Neural progenitor cell (in vitro differentiated cells): ENCODE results near the gene ATL1. TPM values are rescaled to one million over a fixed set of nuclear protein-coding genes. Genes with fewer than 3 reads are reported as not detected.

Experiments used
- DNase-seq: peaks from one replicate; pipeline ENCODE4 v3.0.0-alpha.2; 2016; ENCODE audit warnings: low spot score
- H2AFZ ChIP-seq: fragments of 200-600 bp; sonication (generic); replicated peaks from 2 replicates; pipeline ENCODE4 v1.6.1; 2016; ENCODE audit warnings: antibody characterized with exemption
- H3F3A ChIP-seq: fragments of 200-600 bp; sonication (generic); 2 replicates; pipeline ENCODE4 v1.6.1; 2016; ENCODE audit warnings: antibody characterized with exemption, low read depth
- H3K27ac ChIP-seq: fragments of 200-600 bp; sonication (generic); 2 replicates; pipeline ENCODE4 v1.5.1; 2016; ENCODE audit warnings: mild to moderate bottlenecking
- H3K27me3 ChIP-seq: fragments of 200-600 bp; sonication (generic); 2 replicates; pipeline ENCODE4 v1.6.1; 2016; ENCODE audit warnings: mild to moderate bottlenecking, moderate library complexity
- H3K36me3 ChIP-seq: fragments of 200-600 bp; sonication (generic); 2 replicates; pipeline ENCODE4 v1.5.1; 2016
- H3K4me1 ChIP-seq: fragments of 200-600 bp; sonication (generic); 2 replicates; pipeline ENCODE4 v1.6.1; 2016; ENCODE audit warnings: mixed run types
- H3K4me2 ChIP-seq: fragments of 200-600 bp; sonication (generic); 2 replicates; pipeline ENCODE4 v1.6.1; 2016
- H3K4me3 ChIP-seq: fragments of 200-600 bp; sonication (generic); 2 replicates; pipeline ENCODE4 v1.5.1; 2016
- H3K79me2 ChIP-seq: fragments of 200-600 bp; sonication (generic); 2 replicates; pipeline ENCODE4 v1.6.1; 2016; ENCODE audit warnings: low read depth
- H3K9ac ChIP-seq: fragments of 200-600 bp; sonication (generic); 2 replicates; pipeline ENCODE4 v1.6.1; 2016
- H3K9me3 ChIP-seq: fragments of 200-600 bp; sonication (generic); 2 replicates; pipeline ENCODE4 v1.5.1; 2016; ENCODE audit warnings: low read depth
- H4K20me1 ChIP-seq: fragments of 200-600 bp; sonication (generic); 2 replicates; pipeline ENCODE4 v1.6.1; 2016; ENCODE audit warnings: low read depth
- H3K27ac Mint-ChIP-seq: 3 replicates; pipeline ENCODE4 v1.8.0; 2021; ENCODE audit warnings: mixed read lengths
- H3K27me3 Mint-ChIP-seq: 2 replicates; pipeline ENCODE4 v1.8.0; 2022; ENCODE audit warnings: low read depth, mild to moderate bottlenecking, inconsistent platforms, moderate library complexity, mixed read lengths; ENCODE audit not compliant: insufficient read depth
- H3K36me3 Mint-ChIP-seq: 3 replicates; pipeline ENCODE4 v1.8.0; 2021; ENCODE audit warnings: mixed read lengths
- H3K4me1 Mint-ChIP-seq: 3 replicates; pipeline ENCODE4 v1.8.0; 2021; ENCODE audit warnings: mixed read lengths
- H3K4me3 Mint-ChIP-seq: 3 replicates; pipeline ENCODE4 v1.8.0; 2021; ENCODE audit warnings: mild to moderate bottlenecking, moderate library complexity, mixed read lengths
- H3K9me3 Mint-ChIP-seq: 3 replicates; pipeline ENCODE4 v1.8.0; 2020; ENCODE audit warnings: mixed read lengths
- EZH2 ChIP-seq: fragments of 200-600 bp; sonication (generic); IDR thresholded peaks from 2 replicates; pipeline ENCODE4 v1.6.1; 2017; ENCODE audit warnings: antibody characterized with exemption, mild to moderate bottlenecking, moderate library complexity
- EZH2phosphoT487 ChIP-seq: fragments of 200-600 bp; sonication (generic); IDR thresholded peaks from 2 replicates; pipeline ENCODE4 v1.6.1; 2017; ENCODE audit warnings: antibody characterized with exemption
- total RNA-seq: library from RNA; depleted of rRNA; stranded (reverse); fragments of >200 nt; gene quantifications from 2 replicates; pipeline ENCODE4 v1.2.3, GENCODE V29; 2015; ENCODE audit warnings: low replicate concordance
- TF ChIP-seq, protein P1 (sequence below): fragments of 200-600 bp; sonication (generic); IDR thresholded peaks from 2 replicates; pipeline ENCODE4 v1.5.1; 2017; ENCODE audit warnings: antibody characterized with exemption, mild to moderate bottlenecking

ATL1 gene
- total RNA-seq, 1 donor from 2014 or later = 11.8 TPM

DNA sequence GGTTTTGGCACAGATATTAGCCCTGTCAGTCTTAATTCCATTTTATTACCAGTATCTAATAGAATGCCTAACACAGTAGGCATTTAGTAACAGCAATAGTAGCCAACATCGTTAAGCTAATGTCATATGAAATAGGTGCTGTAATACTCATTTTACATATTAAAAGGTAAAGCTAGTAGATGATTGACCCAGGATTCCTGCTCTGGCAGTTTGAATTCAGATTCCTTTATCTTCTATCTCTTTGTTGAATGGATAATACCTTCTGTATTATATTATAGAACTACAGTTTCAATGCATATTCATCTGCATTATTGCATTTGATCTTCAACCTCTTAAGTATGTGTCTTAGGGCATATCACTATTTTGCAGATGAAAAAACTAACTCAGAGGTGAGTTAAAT is 2.9 kb downstream of the ATL1 start:
- Mint-ChIP-seq H3K27ac (no peak overlapping the region), H3K4me1 (peaks cover 13% of the 10 kb centered on the region), H3K4me3 (no peak overlapping the region), H3K9me3 (no peaks in the 10 kb centered on the region), H3K27me3 (peaks cover 12% of the 10 kb centered on the region), H3K36me3 (no peaks in the 10 kb centered on the region)
- no peak overlapping the region for H3K4me3 ChIP-seq
- H3K27me3 ChIP-seq = peaks cover 25% of the 10 kb centered on the region
- no peaks in the 10 kb centered on the region for H4K20me1 ChIP-seq
- no peak overlapping the region for H3K4me2 ChIP-seq
- H3F3A ChIP-seq = peaks cover 21% of the 10 kb centered on the region
- peaks cover 10% of the 10 kb centered on the region for H3K4me1 ChIP-seq
- H3K9me3 ChIP-seq = no peaks in the 10 kb centered on the region
- no peak overlapping the region for H3K27ac ChIP-seq
- no peak overlapping the region for H2AFZ ChIP-seq
- no peaks in the 10 kb centered on the region for H3K36me3 ChIP-seq
- no peak for DNase-seq
- no peaks in the 10 kb centered on the region for H3K79me2 ChIP-seq
- TF ChIP-seq, protein P1, sequence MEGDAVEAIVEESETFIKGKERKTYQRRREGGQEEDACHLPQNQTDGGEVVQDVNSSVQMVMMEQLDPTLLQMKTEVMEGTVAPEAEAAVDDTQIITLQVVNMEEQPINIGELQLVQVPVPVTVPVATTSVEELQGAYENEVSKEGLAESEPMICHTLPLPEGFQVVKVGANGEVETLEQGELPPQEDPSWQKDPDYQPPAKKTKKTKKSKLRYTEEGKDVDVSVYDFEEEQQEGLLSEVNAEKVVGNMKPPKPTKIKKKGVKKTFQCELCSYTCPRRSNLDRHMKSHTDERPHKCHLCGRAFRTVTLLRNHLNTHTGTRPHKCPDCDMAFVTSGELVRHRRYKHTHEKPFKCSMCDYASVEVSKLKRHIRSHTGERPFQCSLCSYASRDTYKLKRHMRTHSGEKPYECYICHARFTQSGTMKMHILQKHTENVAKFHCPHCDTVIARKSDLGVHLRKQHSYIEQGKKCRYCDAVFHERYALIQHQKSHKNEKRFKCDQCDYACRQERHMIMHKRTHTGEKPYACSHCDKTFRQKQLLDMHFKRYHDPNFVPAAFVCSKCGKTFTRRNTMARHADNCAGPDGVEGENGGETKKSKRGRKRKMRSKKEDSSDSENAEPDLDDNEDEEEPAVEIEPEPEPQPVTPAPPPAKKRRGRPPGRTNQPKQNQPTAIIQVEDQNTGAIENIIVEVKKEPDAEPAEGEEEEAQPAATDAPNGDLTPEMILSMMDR = no peak
- TF ChIP-seq EZH2phosphoT487 = no peak
- no peak for TF ChIP-seq EZH2
- H3K9ac ChIP-seq = no peak overlapping the region

DNA sequence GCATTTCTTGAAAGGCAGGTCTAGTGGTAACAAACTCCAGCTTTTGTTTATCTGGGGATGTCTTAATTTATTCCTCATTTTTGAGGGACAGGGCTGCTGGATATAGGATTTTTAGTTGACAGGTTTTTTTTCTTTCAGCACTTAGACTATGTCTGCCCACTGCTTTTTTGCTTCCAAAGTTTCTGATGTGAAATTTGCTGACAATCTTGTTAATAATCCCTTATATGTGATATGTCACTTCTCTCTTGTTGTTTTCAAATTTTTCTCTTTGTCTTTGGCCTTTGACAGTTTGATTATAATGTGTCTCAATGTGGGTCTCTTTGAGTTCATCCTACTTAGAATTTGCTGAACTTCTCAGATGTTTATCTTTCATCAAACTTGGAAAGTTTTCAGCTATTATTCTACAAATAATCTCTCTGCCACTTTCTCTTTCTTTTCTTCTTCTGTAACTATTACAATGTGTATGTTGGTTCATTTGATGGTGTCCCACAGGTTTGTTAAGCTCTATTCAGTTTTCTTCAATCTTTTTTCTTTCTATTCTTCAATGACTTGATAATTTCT is 9.8 kb downstream of the ATL1 start:
- H3K4me2 ChIP-seq = no peak overlapping the region
- Mint-ChIP-seq H3K4me3 (no peak overlapping the region), H3K9me3 (peaks cover 24% of the 10 kb centered on the region), H3K4me1 (no peaks in the 10 kb centered on the region), H3K27me3 (no peaks in the 10 kb centered on the region), H3K27ac (no peak overlapping the region), H3K36me3 (peaks cover 3% of the 10 kb centered on the region)
- no peaks in the 10 kb centered on the region for H3K79me2 ChIP-seq
- H3K4me1 ChIP-seq = no peaks in the 10 kb centered on the region
- no peak overlapping the region for H2AFZ ChIP-seq
- no peaks in the 10 kb centered on the region for H3K36me3 ChIP-seq
- H3K9me3 ChIP-seq = peaks cover 10% of the 10 kb centered on the region
- no peaks in the 10 kb centered on the region for H4K20me1 ChIP-seq
- no peak overlapping the region for H3K27ac ChIP-seq
- DNase-seq = no peak
- H3K27me3 ChIP-seq = no peaks in the 10 kb centered on the region
- H3K9ac ChIP-seq = no peak overlapping the region
- TF ChIP-seq, protein P1 = no peak
- no peak for TF ChIP-seq EZH2phosphoT487
- TF ChIP-seq EZH2 = no peak
- H3F3A ChIP-seq = peaks cover 3% of the 10 kb centered on the region
- no peak overlapping the region for H3K4me3 ChIP-seq

DNA sequence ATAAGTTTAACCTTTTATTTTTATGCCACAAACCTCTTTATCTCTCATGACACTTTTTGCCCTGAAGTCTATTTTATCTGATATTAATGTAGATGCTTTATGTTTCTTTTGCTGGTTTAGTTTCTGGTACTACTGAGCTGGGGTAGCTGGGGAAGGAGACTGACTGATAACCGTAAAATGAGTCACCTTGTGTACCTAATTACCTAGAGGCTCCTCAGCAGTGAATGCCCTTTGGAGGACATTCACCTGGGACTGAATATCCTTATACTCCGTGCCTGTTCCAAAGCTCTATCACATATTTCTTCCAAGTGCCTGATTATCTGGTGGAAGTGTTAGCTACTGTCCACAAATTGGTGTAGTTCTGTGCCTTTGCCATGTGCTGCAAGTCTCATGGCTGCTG is 13.9 kb downstream of the ATL1 start:
- Histone ChIP-seq H3K36me3 (no peaks in the 10 kb centered on the region), H3K4me1 (no peaks in the 10 kb centered on the region), H3K27me3 (no peaks in the 10 kb centered on the region), H3F3A (peaks cover 3% of the 10 kb centered on the region), H3K4me3 (no peak overlapping the region), H3K9me3 (peaks cover 6% of the 10 kb centered on the region), H2AFZ (no peak overlapping the region), H3K4me2 (no peak overlapping the region), H3K79me2 (no peaks in the 10 kb centered on the region), H3K27ac (no peak overlapping the region), H4K20me1 (no peaks in the 10 kb centered on the region), H3K9ac (no peak overlapping the region)
- TF ChIP-seq EZH2 (no peak), EZH2phosphoT487 (no peak)
- TF ChIP-seq, protein P1 = no peak
- Mint-ChIP-seq H3K36me3 (peaks cover 3% of the 10 kb centered on the region), H3K27ac (no peak overlapping the region), H3K4me3 (no peak overlapping the region), H3K27me3 (peaks cover 2% of the 10 kb centered on the region), H3K9me3 (peaks cover 21% of the 10 kb centered on the region), H3K4me1 (no peaks in the 10 kb centered on the region)
- DNase-seq = no peak
